NCI-H2227 treated with DMSO at 0.1 percent for 48 hours (cell line): ENCODE results near the gene PDIA6.
"Not testable (repeated sequence)": the region's sequence is repeated elsewhere in the genome, so short reads cannot be mapped to it uniquely, and the experiment has no call there.

Experiments
- DNase-seq: peaks from one replicate; lab custom pipeline; 2025; lab: John Stamatoyannopoulos, UW

The PDIA6 gene

GRCh38 chr2:10833021-10833420 is 20.4 kb upstream of the PDIA6 start:
- no peak for DNase-seq

GRCh38 chr2:10832203-10832936 is 19.8 kb upstream of the PDIA6 start:
- peak; percentile 84 for DNase-seq

GRCh38 chr2:10831400-10831985 is 18.9 kb upstream of the PDIA6 start:
- no peak for DNase-seq

- no peak for DNase-seq
These were observed 18.2 kb upstream of the PDIA6 start for GRCh38 chr2:10830641-10831399.

- DNase-seq: no peak
These were observed 17.6 kb upstream of the PDIA6 start for GRCh38 chr2:10830203-10830602.

GRCh38 chr2:10829299-10829698 is 16.7 kb upstream of the PDIA6 start:
- no peak for DNase-seq

GRCh38 chr2:10828346-10828745 is 15.8 kb upstream of the PDIA6 start:
- no peak for DNase-seq

GRCh38 chr2:10826625-10827024 is 14.0 kb upstream of the PDIA6 start:
- no peak for DNase-seq

GRCh38 chr2:10826026-10826425 is 13.4 kb upstream of the PDIA6 start:
- DNase-seq: no peak

GRCh38 chr2:10824191-10824590 is 11.6 kb upstream of the PDIA6 start:
- DNase-seq: no peak

- no peak for DNase-seq
These were observed 8.6 kb upstream of the PDIA6 start for GRCh38 chr2:10820978-10821695.

GRCh38 chr2:10820562-10820961 is 8.0 kb upstream of the PDIA6 start:
- DNase-seq: no peak

GRCh38 chr2:10819714-10820314 is 7.2 kb upstream of the PDIA6 start:
- DNase-seq: no peak

GRCh38 chr2:10818984-10819383 is 6.4 kb upstream of the PDIA6 start:
- no peak for DNase-seq

- DNase-seq: not testable (repeated sequence)
These were observed 5.7 kb upstream of the PDIA6 start for GRCh38 chr2:10818305-10818704.

- no peak for DNase-seq
These were observed 4.8 kb upstream of the PDIA6 start for GRCh38 chr2:10817413-10817812.

GRCh38 chr2:10814571-10815331 is 2.2 kb upstream of the PDIA6 start:
- DNase-seq: peak; percentile 13

GRCh38 chr2:10814142-10814541 is 1.6 kb upstream of the PDIA6 start:
- no peak for DNase-seq

- peak; percentile 76 for DNase-seq
These were observed 866 bp upstream of the PDIA6 start for GRCh38 chr2:10813163-10814138.

- no peak for DNase-seq
These were observed 1.1 kb downstream of the PDIA6 start for GRCh38 chr2:10811517-10811916.
